ENCODE results near the gene LCN15. TPM values are rescaled to one million over a fixed set of nuclear protein-coding genes. Genes with fewer than 3 reads are reported as not detected.

Gene LCN15
- total and polyA plus RNA-seq, 2 of the 13 experiments (the other 11 are each of a cell fraction or from before 2014, with no cell fraction given): 1.3 to 53.7 TPM

GRCh38 chr9:136791516-136792276 lies 27.4 kb upstream of the LCN15 start (continued):
- no peak for TF ChIP-seq ZNF740 (CRISPR knock-in tag; IDR thresholded peaks at IDR 0.05)
- TF ChIP-seq XRCC5 (optimal IDR thresholded peaks at IDR 0.05; ENCODE audit: low read length): peak; percentile 74
- peak; percentile 88; the same call in 1 of the 2 replicates for TF ChIP-seq ZNF280B (CRISPR knock-in tag; IDR thresholded peaks at IDR 0.05; ENCODE audit: borderline replicate concordance)
- TF ChIP-seq MTERF4 (CRISPR knock-in tag; IDR thresholded peaks at IDR 0.05): no peak
- peak; percentile 83; the same call in 1 of the 2 replicates for TF ChIP-seq ZNF232 (CRISPR knock-in tag; IDR thresholded peaks at IDR 0.05; ENCODE audit: borderline replicate concordance)
- no peak for TF ChIP-seq DPF2 (CRISPR knock-in tag; IDR thresholded peaks at IDR 0.05; ENCODE audit: borderline replicate concordance, low read depth)
- TF ChIP-seq HNF4G (IDR thresholded peaks at IDR 0.05; ENCODE audit: borderline replicate concordance, low read depth, low read length): no peak
- TF ChIP-seq HNF4G (CRISPR knock-in tag; IDR thresholded peaks at IDR 0.05; ENCODE audit: borderline replicate concordance, low read depth): peak; percentile 34; the same call in 1 of the 2 replicates
- TF ChIP-seq GTF2F1 (IDR thresholded peaks at IDR 0.05; ENCODE audit: low read length): no peak
- peak; percentile 86; the same call in 1 of the 2 replicates for TF ChIP-seq KIAA2018 (CRISPR knock-in tag; IDR thresholded peaks at IDR 0.05; ENCODE audit: borderline replicate concordance)
- TF ChIP-seq NR2F2 (IDR thresholded peaks at IDR 0.05; ENCODE audit: borderline replicate concordance, low read depth): no peak
- TF ChIP-seq ZNF414 (CRISPR knock-in tag; IDR thresholded peaks at IDR 0.05): peak; percentile 78; the same call in 1 of the 2 replicates
- TF ChIP-seq HDAC1 (CRISPR knock-in tag; IDR thresholded peaks at IDR 0.05): peak; percentile 6; the same call in 1 of the 2 replicates
- no peak for TF ChIP-seq MTA1 (CRISPR knock-in tag; IDR thresholded peaks at IDR 0.05; ENCODE audit: borderline replicate concordance)
- no peak for TF ChIP-seq KAT8 (CRISPR knock-in tag; IDR thresholded peaks at IDR 0.05)
- TF ChIP-seq MAX (IDR thresholded peaks at IDR 0.05): no peak
- TF ChIP-seq ZNF549 (CRISPR knock-in tag; IDR thresholded peaks at IDR 0.05): no peak
